WTC11 (cell line): ENCODE results near the gene DFFB.

Experiments used
- ATF2 ChIP-seq: sonication (generic); formaldehyde crosslinking; IDR thresholded peaks from 2 replicates; pipeline ENCODE4 v1.8.1; 2022; ENCODE audit warnings: low read depth, missing genetic modification reagents, borderline replicate concordance
- NR1H2 ChIP-seq: sonication (generic); formaldehyde crosslinking; IDR thresholded peaks from 2 replicates; pipeline ENCODE4 v1.9.0; 2021; ENCODE audit warnings: mild to moderate bottlenecking, moderate library complexity, missing genetic modification reagents
- RELA ChIP-seq: sonication (generic); formaldehyde crosslinking; IDR thresholded peaks from 2 replicates; pipeline ENCODE4 v1.8.1; 2022; ENCODE audit warnings: missing genetic modification reagents, mild to moderate bottlenecking, borderline replicate concordance
- SP1 ChIP-seq: sonication (generic); formaldehyde crosslinking; conservative IDR thresholded peaks from 2 replicates; pipeline ENCODE4 v1.8.1; 2022; ENCODE audit warnings: missing genetic modification reagents
- TF ChIP-seq, protein P1 (sequence below): fragments of 200-600 bp; IDR thresholded peaks from 2 replicates; pipeline ENCODE4 v1.8.0; 2022; ENCODE audit warnings: antibody characterized with exemption

DNA sequence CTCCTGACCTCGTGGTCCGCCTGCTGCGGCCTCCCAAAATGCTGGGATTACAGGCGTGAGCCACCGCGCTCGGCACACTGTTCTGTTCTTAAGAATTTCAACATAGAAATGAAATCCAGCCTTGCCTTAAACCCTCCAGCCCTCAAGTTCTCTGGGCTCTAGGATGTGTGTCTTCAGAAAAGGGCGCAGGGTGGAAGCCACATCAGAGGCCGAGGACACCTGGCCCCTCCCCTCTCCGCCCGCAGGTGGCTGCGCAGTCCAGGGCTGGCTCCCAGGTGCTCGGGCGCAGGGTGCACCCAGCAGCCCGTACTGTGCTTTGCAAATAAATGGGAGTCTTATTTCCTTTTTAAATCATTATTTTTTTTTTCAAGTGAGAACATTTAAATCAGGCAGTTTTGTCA lies 44.8 kb downstream of the DFFB start:
- no peak for TF ChIP-seq NR1H2
- no peak for TF ChIP-seq RELA (CRISPR knock-in tag)
- TF ChIP-seq, protein P1, sequence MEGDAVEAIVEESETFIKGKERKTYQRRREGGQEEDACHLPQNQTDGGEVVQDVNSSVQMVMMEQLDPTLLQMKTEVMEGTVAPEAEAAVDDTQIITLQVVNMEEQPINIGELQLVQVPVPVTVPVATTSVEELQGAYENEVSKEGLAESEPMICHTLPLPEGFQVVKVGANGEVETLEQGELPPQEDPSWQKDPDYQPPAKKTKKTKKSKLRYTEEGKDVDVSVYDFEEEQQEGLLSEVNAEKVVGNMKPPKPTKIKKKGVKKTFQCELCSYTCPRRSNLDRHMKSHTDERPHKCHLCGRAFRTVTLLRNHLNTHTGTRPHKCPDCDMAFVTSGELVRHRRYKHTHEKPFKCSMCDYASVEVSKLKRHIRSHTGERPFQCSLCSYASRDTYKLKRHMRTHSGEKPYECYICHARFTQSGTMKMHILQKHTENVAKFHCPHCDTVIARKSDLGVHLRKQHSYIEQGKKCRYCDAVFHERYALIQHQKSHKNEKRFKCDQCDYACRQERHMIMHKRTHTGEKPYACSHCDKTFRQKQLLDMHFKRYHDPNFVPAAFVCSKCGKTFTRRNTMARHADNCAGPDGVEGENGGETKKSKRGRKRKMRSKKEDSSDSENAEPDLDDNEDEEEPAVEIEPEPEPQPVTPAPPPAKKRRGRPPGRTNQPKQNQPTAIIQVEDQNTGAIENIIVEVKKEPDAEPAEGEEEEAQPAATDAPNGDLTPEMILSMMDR = no peak
- no peak for TF ChIP-seq ATF2 (CRISPR knock-in tag)
- TF ChIP-seq SP1 (CRISPR knock-in tag) = no peak
